Measurements from ENCODE around the gene SLC7A6.

DNA sequence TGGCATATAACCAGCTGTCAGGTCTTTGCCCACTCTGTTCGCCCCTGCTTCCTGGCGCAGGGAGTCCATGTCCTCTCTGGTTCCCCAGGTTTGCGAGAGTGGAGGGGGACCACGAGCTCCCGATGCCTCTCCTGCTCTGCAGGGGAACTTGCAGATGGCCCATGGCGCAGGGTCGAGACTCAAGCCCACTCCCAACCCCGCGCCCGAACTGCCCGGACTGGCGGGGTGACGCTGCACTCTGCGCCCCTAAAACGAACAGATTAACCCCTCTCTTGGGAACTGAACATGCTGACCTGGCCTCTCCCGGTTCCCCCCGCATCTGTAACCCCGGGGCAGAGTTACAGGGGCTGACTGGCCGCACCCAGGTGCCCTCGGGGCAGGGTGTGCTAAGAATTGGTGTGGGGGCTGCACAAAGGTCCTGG, 19.8 kb upstream of the SLC7A6 start:
- TF ChIP-seq, protein P1, sequence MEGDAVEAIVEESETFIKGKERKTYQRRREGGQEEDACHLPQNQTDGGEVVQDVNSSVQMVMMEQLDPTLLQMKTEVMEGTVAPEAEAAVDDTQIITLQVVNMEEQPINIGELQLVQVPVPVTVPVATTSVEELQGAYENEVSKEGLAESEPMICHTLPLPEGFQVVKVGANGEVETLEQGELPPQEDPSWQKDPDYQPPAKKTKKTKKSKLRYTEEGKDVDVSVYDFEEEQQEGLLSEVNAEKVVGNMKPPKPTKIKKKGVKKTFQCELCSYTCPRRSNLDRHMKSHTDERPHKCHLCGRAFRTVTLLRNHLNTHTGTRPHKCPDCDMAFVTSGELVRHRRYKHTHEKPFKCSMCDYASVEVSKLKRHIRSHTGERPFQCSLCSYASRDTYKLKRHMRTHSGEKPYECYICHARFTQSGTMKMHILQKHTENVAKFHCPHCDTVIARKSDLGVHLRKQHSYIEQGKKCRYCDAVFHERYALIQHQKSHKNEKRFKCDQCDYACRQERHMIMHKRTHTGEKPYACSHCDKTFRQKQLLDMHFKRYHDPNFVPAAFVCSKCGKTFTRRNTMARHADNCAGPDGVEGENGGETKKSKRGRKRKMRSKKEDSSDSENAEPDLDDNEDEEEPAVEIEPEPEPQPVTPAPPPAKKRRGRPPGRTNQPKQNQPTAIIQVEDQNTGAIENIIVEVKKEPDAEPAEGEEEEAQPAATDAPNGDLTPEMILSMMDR (IDR thresholded peaks at IDR 0.05 in 2 of 3, conservative IDR thresholded peaks at IDR 0.05 in 1 of 3; ENCODE audit: borderline replicate concordance in 1 of 3, insufficient read depth in 1 of 3, low read depth in 2 of 3, low read length in 2 of 3) = no peak
- no peak for TF ChIP-seq CEBPB (IDR thresholded peaks at IDR 0.05; ENCODE audit: low read depth)
- TF ChIP-seq ATF3 (IDR thresholded peaks at IDR 0.05) = no peak
- no peak for TF ChIP-seq SRF (IDR thresholded peaks at IDR 0.05; ENCODE audit: low read depth)
- TF ChIP-seq ZFX (IDR thresholded peaks at IDR 0.05) = no peak
- no peak for TF ChIP-seq POLR2A (IDR thresholded peaks at IDR 0.05; ENCODE audit: borderline replicate concordance, extremely low read depth, insufficient read depth, insufficient read length)
- TF ChIP-seq EZH2 (IDR thresholded peaks at IDR 0.05) = no peak

Measured in HCT116 (cell line).